SK-N-SH (cell line): ENCODE results near the gene CCDC24.

Source experiments
- SIN3A ChIP-seq: IDR thresholded peaks from 2 replicates; pipeline ENCODE4 v1.6.1; 2012; ENCODE audit warnings: low read depth, mild to moderate bottlenecking, low read length, moderate library complexity, borderline replicate concordance
- TF ChIP-seq, protein P1 (sequence below): fragments of 200-600 bp; sonication (generic); IDR thresholded peaks from 2 replicates; pipeline ENCODE4 v1.6.1; 2017; ENCODE audit warnings: antibody characterized with exemption, mild to moderate bottlenecking, moderate library complexity
- TF ChIP-seq, protein P2 (sequence below): IDR thresholded peaks from 2 replicates; pipeline ENCODE4; 2012

DNA sequence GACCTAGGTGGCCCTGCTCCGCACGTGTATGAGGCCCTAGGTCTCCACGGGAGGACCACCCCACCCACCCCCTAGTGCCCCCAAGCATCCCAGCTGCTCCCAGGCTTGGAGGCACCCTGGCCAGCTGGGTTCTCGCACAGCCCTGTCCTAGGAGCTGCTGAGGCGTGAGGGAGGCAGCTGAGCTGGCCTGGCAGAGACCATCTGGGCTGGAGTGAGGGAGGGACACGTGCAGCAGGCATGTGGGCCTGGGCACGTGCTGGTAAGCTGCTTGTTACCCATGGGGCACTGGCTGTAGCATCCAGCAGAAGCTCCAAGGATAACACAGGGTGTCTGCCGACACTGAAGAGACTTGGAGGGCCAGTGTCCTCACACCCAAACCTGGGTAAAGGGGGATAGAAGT lies 29.8 kb downstream of the CCDC24 start:
- TF ChIP-seq, protein P1, sequence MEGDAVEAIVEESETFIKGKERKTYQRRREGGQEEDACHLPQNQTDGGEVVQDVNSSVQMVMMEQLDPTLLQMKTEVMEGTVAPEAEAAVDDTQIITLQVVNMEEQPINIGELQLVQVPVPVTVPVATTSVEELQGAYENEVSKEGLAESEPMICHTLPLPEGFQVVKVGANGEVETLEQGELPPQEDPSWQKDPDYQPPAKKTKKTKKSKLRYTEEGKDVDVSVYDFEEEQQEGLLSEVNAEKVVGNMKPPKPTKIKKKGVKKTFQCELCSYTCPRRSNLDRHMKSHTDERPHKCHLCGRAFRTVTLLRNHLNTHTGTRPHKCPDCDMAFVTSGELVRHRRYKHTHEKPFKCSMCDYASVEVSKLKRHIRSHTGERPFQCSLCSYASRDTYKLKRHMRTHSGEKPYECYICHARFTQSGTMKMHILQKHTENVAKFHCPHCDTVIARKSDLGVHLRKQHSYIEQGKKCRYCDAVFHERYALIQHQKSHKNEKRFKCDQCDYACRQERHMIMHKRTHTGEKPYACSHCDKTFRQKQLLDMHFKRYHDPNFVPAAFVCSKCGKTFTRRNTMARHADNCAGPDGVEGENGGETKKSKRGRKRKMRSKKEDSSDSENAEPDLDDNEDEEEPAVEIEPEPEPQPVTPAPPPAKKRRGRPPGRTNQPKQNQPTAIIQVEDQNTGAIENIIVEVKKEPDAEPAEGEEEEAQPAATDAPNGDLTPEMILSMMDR = no peak
- no peak for TF ChIP-seq SIN3A
- TF ChIP-seq, protein P2, sequence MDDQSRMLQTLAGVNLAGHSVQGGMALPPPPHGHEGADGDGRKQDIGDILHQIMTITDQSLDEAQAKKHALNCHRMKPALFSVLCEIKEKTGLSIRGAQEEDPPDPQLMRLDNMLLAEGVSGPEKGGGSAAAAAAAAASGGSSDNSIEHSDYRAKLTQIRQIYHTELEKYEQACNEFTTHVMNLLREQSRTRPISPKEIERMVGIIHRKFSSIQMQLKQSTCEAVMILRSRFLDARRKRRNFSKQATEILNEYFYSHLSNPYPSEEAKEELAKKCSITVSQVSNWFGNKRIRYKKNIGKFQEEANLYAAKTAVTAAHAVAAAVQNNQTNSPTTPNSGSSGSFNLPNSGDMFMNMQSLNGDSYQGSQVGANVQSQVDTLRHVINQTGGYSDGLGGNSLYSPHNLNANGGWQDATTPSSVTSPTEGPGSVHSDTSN = no peak
